COLO668 (cell line): ENCODE data around the gene GALM.
A peak's percentile ranks its signal among the peaks of the same experiment; 100 is the strongest.
"Not testable (repeated sequence)": the region's sequence is repeated elsewhere in the genome, so short reads cannot be mapped to it uniquely, and the experiment has no call there.

Experiments
- DNase-seq: peaks from one replicate; lab custom pipeline; 2025; ENCODE audit not compliant: unreplicated experiment; lab: John Stamatoyannopoulos, UW

The GALM gene

GRCh38 chr2:38665854-38666555 lies at the start of gene GALM:
TSS of gene GALM (plus strand) at chr2:38666114. CDS start at chr2:38666162, 48 bp downstream.
- peak; percentile 32 for DNase-seq

- no peak for DNase-seq
These were observed 48.6 kb upstream of the GALM start for GRCh38 chr2:38617301-38617700.

GRCh38 chr2:38619458-38620164 lies 46.3 kb upstream of the GALM start:
- DNase-seq, result no peak

- peak; percentile 31 for DNase-seq
These were observed 45.5 kb upstream of the GALM start for GRCh38 chr2:38620282-38620977.

GRCh38 chr2:38621018-38621417 lies 44.9 kb upstream of the GALM start:
- no peak for DNase-seq

- no peak for DNase-seq
These were observed 43.7 kb upstream of the GALM start for GRCh38 chr2:38622210-38622609.

GRCh38 chr2:38626326-38627035 lies 39.4 kb upstream of the GALM start:
- no peak for DNase-seq

- DNase-seq, result no peak
These were observed 38.5 kb upstream of the GALM start for GRCh38 chr2:38627391-38627790.

GRCh38 chr2:38629684-38630083 lies 36.2 kb upstream of the GALM start:
- DNase-seq, result no peak

- no peak for DNase-seq
These were observed 33.9 kb upstream of the GALM start for GRCh38 chr2:38631976-38632375.

- no peak for DNase-seq
These were observed 32.9 kb upstream of the GALM start for GRCh38 chr2:38632980-38633379.

- DNase-seq, result no peak
These were observed 32.0 kb upstream of the GALM start for GRCh38 chr2:38633895-38634294.

GRCh38 chr2:38634684-38635083 lies 31.2 kb upstream of the GALM start:
- DNase-seq, result no peak

- DNase-seq, result no peak
These were observed 30.8 kb upstream of the GALM start for GRCh38 chr2:38635139-38635538.

- no peak for DNase-seq
These were observed 29.8 kb upstream of the GALM start for GRCh38 chr2:38636069-38636468.

- not testable (repeated sequence) for DNase-seq
These were observed 23.4 kb upstream of the GALM start for GRCh38 chr2:38642373-38643017.

GRCh38 chr2:38643021-38643671 lies 22.8 kb upstream of the GALM start:
- no peak for DNase-seq

GRCh38 chr2:38643683-38644511 lies 22.0 kb upstream of the GALM start:
- not testable (repeated sequence) for DNase-seq

GRCh38 chr2:38648107-38648761 lies 17.7 kb upstream of the GALM start:
- no peak for DNase-seq
